T-helper 1 cell treated with Interleukin-12 subunit alpha and Interleukin-12 subunit beta and Interleukin-4 antibody, amounts not matched to agents 30 μg/mL and 1 μg/mL, for 36 hours (primary cell): Measurements from ENCODE around the gene AQP12B.
"Not testable (repeated sequence)": the region's sequence is repeated elsewhere in the genome, so short reads cannot be mapped to it uniquely, and the experiment has no call there.

Experiments
- H3K27ac Mint-ChIP-seq: one replicate; pipeline ENCODE4 v1.8.0; 2021; ENCODE audit warnings: mild to moderate bottlenecking, mixed read lengths
- H3K27me3 Mint-ChIP-seq: one replicate; pipeline ENCODE4 v1.8.0; 2021; ENCODE audit warnings: low read depth, mixed read lengths
- H3K36me3 Mint-ChIP-seq: one replicate; pipeline ENCODE4 v1.8.0; 2021; ENCODE audit warnings: low read depth, mixed read lengths
- H3K4me1 Mint-ChIP-seq: one replicate; pipeline ENCODE4 v1.8.0; 2021; ENCODE audit warnings: low read depth, mixed read lengths
- H3K4me3 Mint-ChIP-seq: one replicate; pipeline ENCODE4 v1.8.0; 2021; ENCODE audit warnings: mild to moderate bottlenecking, moderate library complexity, mixed read lengths
- H3K9me3 Mint-ChIP-seq: one replicate; pipeline ENCODE4 v1.8.0; 2021; ENCODE audit warnings: mixed read lengths

The AQP12B gene

GRCh38 chr2:240663546-240664190 lies 19.0 kb downstream of the AQP12B start:
- Mint-ChIP-seq H3K4me3 (no peak overlapping the region), H3K4me1 (no peaks in the 10 kb centered on the region), H3K27me3 (peaks cover 75% of the 10 kb centered on the region), H3K9me3 (peaks cover 14% of the 10 kb centered on the region), H3K27ac (no peak overlapping the region), H3K36me3 (peaks cover 2% of the 10 kb centered on the region)

DNA sequence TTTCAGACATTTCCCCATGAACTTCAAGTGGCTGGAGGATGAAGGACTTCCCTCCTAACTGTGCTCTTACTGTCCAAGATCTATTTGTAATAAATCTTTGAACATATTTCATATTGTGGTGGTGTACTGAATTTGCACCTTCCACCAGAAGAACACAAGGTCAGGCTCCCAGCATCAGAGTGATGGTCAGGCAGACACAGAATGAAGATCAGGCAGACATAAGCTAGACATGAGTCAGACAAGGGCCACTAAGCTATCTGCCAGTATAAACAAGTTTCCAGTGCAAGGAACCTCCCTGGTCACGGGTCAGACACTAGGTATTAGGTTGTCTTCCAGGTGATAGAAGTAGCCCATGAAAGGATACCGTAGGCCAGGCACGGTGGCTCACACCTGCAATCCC lies 20.0 kb downstream of the AQP12B start:
- no peaks in the 10 kb centered on the region for H3K4me1 Mint-ChIP-seq
- H3K36me3 Mint-ChIP-seq = peaks cover 2% of the 10 kb centered on the region
- H3K9me3 Mint-ChIP-seq = peaks cover 14% of the 10 kb centered on the region
- H3K27me3 Mint-ChIP-seq = peaks cover 76% of the 10 kb centered on the region
- no peak overlapping the region for H3K27ac Mint-ChIP-seq
- no peak overlapping the region for H3K4me3 Mint-ChIP-seq

- not testable (repeated sequence) for H3K4me3 Mint-ChIP-seq, H3K4me1 Mint-ChIP-seq, H3K9me3 Mint-ChIP-seq, H3K36me3 Mint-ChIP-seq, H3K27ac Mint-ChIP-seq
- H3K27me3 Mint-ChIP-seq = peaks cover 73% of the 10 kb centered on the region
Measured at GRCh38 chr2:240659883-240660282, 22.8 kb downstream of the AQP12B start.

- Mint-ChIP-seq H3K27me3 (peaks cover 80% of the 10 kb centered on the region), H3K4me3 (no peak overlapping the region), H3K36me3 (no peaks in the 10 kb centered on the region), H3K27ac (no peak overlapping the region), H3K4me1 (peaks cover 3% of the 10 kb centered on the region), H3K9me3 (no peaks in the 10 kb centered on the region)
Measured at GRCh38 chr2:240655931-240656886, 26.5 kb downstream of the AQP12B start.

GRCh38 chr2:240651185-240651584 lies 31.5 kb downstream of the AQP12B start:
- H3K36me3 Mint-ChIP-seq = no peaks in the 10 kb centered on the region
- peaks cover 4% of the 10 kb centered on the region for H3K4me1 Mint-ChIP-seq
- no peaks in the 10 kb centered on the region for H3K9me3 Mint-ChIP-seq
- H3K27me3 Mint-ChIP-seq = peaks cover 59% of the 10 kb centered on the region
- H3K4me3 Mint-ChIP-seq = no peak overlapping the region
- H3K27ac Mint-ChIP-seq = no peak overlapping the region

- Mint-ChIP-seq H3K4me1 (peaks cover 8% of the 10 kb centered on the region), H3K27me3 (peaks cover 58% of the 10 kb centered on the region), H3K36me3 (no peaks in the 10 kb centered on the region), H3K27ac (no peak overlapping the region), H3K9me3 (no peaks in the 10 kb centered on the region), H3K4me3 (no peak overlapping the region)
Measured at GRCh38 chr2:240650254-240650965, 32.3 kb downstream of the AQP12B start.

DNA sequence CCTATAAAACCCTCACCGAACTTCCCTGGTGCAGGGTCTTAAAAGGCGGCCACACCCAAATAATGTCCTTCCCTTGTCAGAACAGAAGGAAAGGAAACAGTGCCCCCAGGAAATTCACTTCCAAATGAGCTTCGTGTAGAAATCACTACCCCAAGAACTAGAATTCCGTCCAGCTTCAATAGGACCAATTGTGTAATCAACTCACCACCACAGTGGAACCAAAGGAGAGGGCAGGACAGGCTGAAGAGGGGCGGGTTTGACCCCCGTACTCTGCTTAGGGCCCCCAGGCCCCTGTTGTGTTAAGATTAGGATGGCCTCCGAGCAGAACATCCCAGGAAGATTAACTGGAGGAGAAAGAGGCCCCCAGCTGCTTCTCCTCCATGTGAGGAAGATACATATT lies 33.4 kb downstream of the AQP12B start:
- H3K36me3 Mint-ChIP-seq = no peaks in the 10 kb centered on the region
- H3K4me3 Mint-ChIP-seq = no peak overlapping the region
- H3K9me3 Mint-ChIP-seq = no peaks in the 10 kb centered on the region
- peaks cover 47% of the 10 kb centered on the region for H3K27me3 Mint-ChIP-seq
- peaks cover 5% of the 10 kb centered on the region for H3K4me1 Mint-ChIP-seq
- H3K27ac Mint-ChIP-seq = no peak overlapping the region

GRCh38 chr2:240648650-240649275 lies 33.9 kb downstream of the AQP12B start:
- Mint-ChIP-seq H3K4me1 (peaks cover 5% of the 10 kb centered on the region), H3K36me3 (no peaks in the 10 kb centered on the region), H3K9me3 (no peaks in the 10 kb centered on the region), H3K27me3 (peaks cover 46% of the 10 kb centered on the region), H3K27ac (no peak overlapping the region), H3K4me3 (no peak overlapping the region)

GRCh38 chr2:240648155-240648649 lies 34.5 kb downstream of the AQP12B start:
- Mint-ChIP-seq H3K27me3 (peaks cover 41% of the 10 kb centered on the region), H3K9me3 (no peaks in the 10 kb centered on the region), H3K27ac (no peak overlapping the region), H3K36me3 (no peaks in the 10 kb centered on the region), H3K4me3 (no peak overlapping the region), H3K4me1 (peaks cover 5% of the 10 kb centered on the region)

GRCh38 chr2:240647503-240648154 lies 35.1 kb downstream of the AQP12B start:
- H3K4me1 Mint-ChIP-seq = peaks cover 5% of the 10 kb centered on the region
- H3K27ac Mint-ChIP-seq = no peak overlapping the region
- H3K4me3 Mint-ChIP-seq = no peak overlapping the region
- peaks cover 37% of the 10 kb centered on the region for H3K27me3 Mint-ChIP-seq
- no peaks in the 10 kb centered on the region for H3K9me3 Mint-ChIP-seq
- H3K36me3 Mint-ChIP-seq = no peaks in the 10 kb centered on the region

DNA sequence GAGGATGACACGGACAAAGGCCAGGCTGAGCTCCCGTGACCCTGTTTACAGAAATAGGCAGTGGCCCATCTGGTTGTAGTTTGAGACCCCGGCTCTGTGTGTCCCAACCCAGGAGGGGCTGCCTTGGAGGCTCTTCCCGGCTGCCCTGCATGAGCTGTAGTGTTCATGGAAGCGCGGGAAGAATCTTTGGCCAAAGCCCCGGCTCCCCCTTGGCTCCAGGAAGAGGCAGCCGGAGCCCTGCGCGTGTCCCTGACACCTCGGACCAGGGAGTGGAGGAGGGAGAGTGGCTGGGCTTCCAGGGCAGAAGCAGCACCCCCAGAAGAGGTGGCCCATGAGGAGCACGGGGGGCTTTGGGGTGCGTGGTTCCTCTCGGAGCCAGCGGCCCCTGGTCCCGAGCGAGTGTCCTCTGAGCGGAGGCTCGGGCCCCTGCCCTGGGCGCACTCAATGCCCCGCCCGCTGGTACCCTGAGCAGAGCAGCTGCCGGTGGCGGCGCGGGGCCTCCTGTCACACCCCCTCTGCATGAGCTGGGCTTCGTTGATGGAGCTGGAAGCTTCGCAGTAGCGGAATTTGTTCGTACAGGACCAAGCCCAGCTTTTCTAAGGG lies 35.7 kb downstream of the AQP12B start:
- Mint-ChIP-seq H3K4me1 (peaks cover 5% of the 10 kb centered on the region), H3K36me3 (no peaks in the 10 kb centered on the region), H3K27me3 (peaks cover 33% of the 10 kb centered on the region), H3K4me3 (no peak overlapping the region), H3K27ac (no peak overlapping the region), H3K9me3 (no peaks in the 10 kb centered on the region)

DNA sequence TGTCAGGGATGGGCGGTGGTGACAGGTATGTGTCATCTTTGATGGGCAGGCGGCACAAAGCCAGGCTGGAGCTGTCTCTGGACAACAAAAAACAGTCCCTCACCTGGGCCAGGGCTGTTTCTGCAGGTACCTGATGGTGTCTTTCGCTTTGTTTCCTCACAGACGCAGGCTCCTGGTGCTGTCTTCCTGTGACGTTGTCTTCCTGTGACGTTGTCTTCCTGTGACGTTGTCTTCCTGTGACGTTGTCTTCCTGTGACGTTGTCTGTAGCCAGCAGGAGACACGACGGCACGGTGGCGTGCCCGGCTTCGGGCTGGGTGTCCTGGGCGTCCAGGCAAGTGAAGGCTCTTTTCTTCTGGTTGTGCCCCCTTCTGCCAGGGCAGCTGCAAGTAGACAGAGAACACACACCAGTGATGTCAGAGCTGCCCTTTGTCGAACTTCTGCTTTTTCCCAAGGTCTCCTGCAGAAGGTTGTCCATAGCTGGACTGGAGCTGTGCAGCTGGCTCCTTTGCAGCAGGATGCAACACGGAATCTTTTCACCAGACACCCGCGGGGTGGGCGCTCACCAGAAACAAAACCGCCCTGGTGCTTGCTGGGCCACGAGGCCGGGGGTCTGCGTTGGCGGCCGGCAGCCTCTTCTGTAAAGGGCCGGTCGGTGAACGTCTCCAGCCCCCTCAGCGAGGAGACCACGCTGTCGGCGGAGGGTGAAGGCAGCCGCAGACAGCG lies 36.3 kb downstream of the AQP12B start:
- no peaks in the 10 kb centered on the region for H3K36me3 Mint-ChIP-seq
- H3K9me3 Mint-ChIP-seq = no peaks in the 10 kb centered on the region
- H3K4me1 Mint-ChIP-seq = peaks cover 5% of the 10 kb centered on the region
- peaks cover 26% of the 10 kb centered on the region for H3K27me3 Mint-ChIP-seq
- no peak overlapping the region for H3K4me3 Mint-ChIP-seq
- H3K27ac Mint-ChIP-seq = no peak overlapping the region

DNA sequence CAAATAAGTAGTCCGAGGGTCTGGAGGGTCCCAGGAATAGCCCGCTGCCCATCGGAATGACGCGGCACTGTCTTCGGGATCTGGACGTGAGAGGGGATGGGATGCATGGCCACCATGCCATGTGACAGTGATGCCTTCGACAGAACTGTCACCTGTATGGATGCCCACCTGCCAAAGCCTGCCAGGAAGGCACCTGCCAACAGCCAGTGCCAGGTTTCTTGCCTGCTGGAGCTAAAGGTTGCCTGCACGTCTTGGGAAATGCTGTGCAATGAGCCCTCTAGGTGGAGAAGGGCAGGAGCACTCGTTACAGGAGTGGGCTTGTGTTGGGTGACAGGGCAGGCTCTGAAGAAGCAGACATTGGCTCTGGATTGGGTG lies 36.9 kb downstream of the AQP12B start:
- Mint-ChIP-seq H3K36me3 (no peaks in the 10 kb centered on the region), H3K27me3 (peaks cover 21% of the 10 kb centered on the region), H3K27ac (no peak overlapping the region), H3K9me3 (no peaks in the 10 kb centered on the region), H3K4me3 (no peak overlapping the region), H3K4me1 (peaks cover 5% of the 10 kb centered on the region)
